IMR-90 (cell line): ENCODE results near the gene NPHP4. TPM values are rescaled to one million over a fixed set of nuclear protein-coding genes. Genes with fewer than 3 reads are reported as not detected.

ENCODE experiments used
- ATAC-seq: fragments of 200-7000 bp; cut with Tn5 transposase; 2 replicates; pipeline ENCODE4 v1.9.1; 2020; ENCODE audit warnings: low read depth, mild to moderate bottlenecking, moderate library complexity
- BruUV-seq: library from RNA; stranded (reverse); fragments of 400-500 nt; replicated peaks from 2 replicates; lab custom pipeline; 2021; lab: Mats Ljungman, UMichigan
- CTCF ChIA-PET: fragments of 300-600 bp; formaldehyde crosslinking; extraction: SDS; loops from one replicate; lab custom pipeline; 2021; ENCODE audit warnings: antibody characterized with exemption; lab: Yijun Ruan, JAX
- POLR2A ChIA-PET: fragments of 300-600 bp; sonication (Branson Sonifier 250); formaldehyde crosslinking; loops from one replicate; lab custom pipeline; 2022; ENCODE audit warnings: antibody characterized with exemption; ENCODE audit not compliant: unreplicated experiment; lab: Charles Lee
- DNase-seq: peaks from one replicate; pipeline ENCODE4 v3.0.0; 2013
- H2AFZ ChIP-seq: replicated peaks from 2 replicates; pipeline ENCODE3; 2013; ENCODE audit warnings: low read length, mild to moderate bottlenecking; ENCODE audit not compliant: poor library complexity
- H2AK5ac ChIP-seq: 2 replicates; pipeline ENCODE4 v1.6.1; 2013; ENCODE audit warnings: low read depth, low read length, inconsistent platforms
- H2AK9ac ChIP-seq: replicated peaks from 2 replicates; pipeline ENCODE3; 2013; ENCODE audit warnings: mild to moderate bottlenecking, low read depth, low read length, moderate library complexity; ENCODE audit not compliant: poor library complexity
- H2BK120ac ChIP-seq: 2 replicates; pipeline ENCODE4 v1.6.1; 2013; ENCODE audit warnings: low read depth, low read length, inconsistent platforms
- H2BK15ac ChIP-seq: 3 replicates; pipeline ENCODE4 v1.6.1; 2013; ENCODE audit warnings: low read depth, low read length, inconsistent platforms
- H2BK20ac ChIP-seq: 2 replicates; pipeline ENCODE4 v1.6.1; 2013; ENCODE audit warnings: low read depth, mild to moderate bottlenecking, inconsistent platforms, low read length, moderate library complexity
- H2BK5ac ChIP-seq: 2 replicates; pipeline ENCODE4 v1.6.1; 2013; ENCODE audit warnings: mild to moderate bottlenecking, low read depth, low read length, inconsistent platforms; ENCODE audit not compliant: poor library complexity, severe bottlenecking
- H3K14ac ChIP-seq: replicated peaks from 2 replicates; pipeline ENCODE4 v1.6.1; 2013; ENCODE audit warnings: low read depth, low read length, inconsistent platforms
- H3K18ac ChIP-seq: 2 replicates; pipeline ENCODE4 v1.6.1; 2013; ENCODE audit warnings: low read depth, low read length, control low read depth
- H3K23ac ChIP-seq: 2 replicates; pipeline ENCODE4 v1.6.1; 2013; ENCODE audit warnings: low read depth, low read length, inconsistent platforms
- H3K27ac ChIP-seq: 2 replicates; pipeline ENCODE4 v1.5.1; 2013; ENCODE audit warnings: mild to moderate bottlenecking, control low read depth, low read length; ENCODE audit not compliant: insufficient read depth
- H3K27me3 ChIP-seq: 2 replicates; pipeline ENCODE4 v1.6.1; 2013; ENCODE audit warnings: low read length; ENCODE audit not compliant: control insufficient read depth, insufficient read depth
- H3K36me3 ChIP-seq: 2 replicates; pipeline ENCODE4 v1.6.1; 2013; ENCODE audit warnings: low read length, mixed read lengths; ENCODE audit not compliant: control insufficient read depth, insufficient read depth
- H3K4ac ChIP-seq: 2 replicates; pipeline ENCODE4 v1.6.1; 2013; ENCODE audit warnings: low read depth, low read length, inconsistent platforms
- H3K4me1 ChIP-seq: 2 replicates; pipeline ENCODE4 v1.6.1; 2013; ENCODE audit warnings: low read length, mixed read lengths; ENCODE audit not compliant: control insufficient read depth, insufficient read depth
- H3K4me2 ChIP-seq: 2 replicates; pipeline ENCODE4 v1.6.1; 2013; ENCODE audit warnings: low read depth, mild to moderate bottlenecking, control low read depth, low read length, moderate library complexity
- H3K4me3 ChIP-seq: 2 replicates; pipeline ENCODE4 v1.5.1; 2013; ENCODE audit warnings: low read depth, mild to moderate bottlenecking, control low read depth, low read length, moderate library complexity; ENCODE audit not compliant: insufficient read depth
- H3K56ac ChIP-seq: 2 replicates; pipeline ENCODE4 v1.6.1; 2013; ENCODE audit warnings: low read length, inconsistent platforms; ENCODE audit not compliant: insufficient read depth; ENCODE audit errors: extremely low read depth
- H3K79me1 ChIP-seq, 2 experiments: 2 replicates each; pipeline ENCODE4 v1.6.1; 2013; ENCODE audit warnings: low read length in 2 of 2, inconsistent platforms in 1 of 2, low read depth in 1 of 2
- H3K9ac ChIP-seq: 2 replicates; pipeline ENCODE4 v1.6.1; 2013; ENCODE audit warnings: low read depth, low read length, control low read depth
- H3K9me1 ChIP-seq: 2 replicates; pipeline ENCODE4 v1.6.1; 2013; ENCODE audit warnings: low read length, inconsistent platforms; ENCODE audit not compliant: insufficient read depth
- H3K9me3 ChIP-seq: 2 replicates; pipeline ENCODE4 v1.6.1; 2013; ENCODE audit warnings: low read length; ENCODE audit not compliant: control insufficient read depth, insufficient read depth
- H4K20me1 ChIP-seq: 2 replicates; pipeline ENCODE4 v1.6.1; 2013; ENCODE audit warnings: low read length, inconsistent platforms; ENCODE audit not compliant: insufficient read depth
- H4K5ac ChIP-seq: 2 replicates; pipeline ENCODE4 v1.6.1; 2013; ENCODE audit warnings: mild to moderate bottlenecking, low read depth, low read length, control low read depth
- H4K8ac ChIP-seq, 2 experiments: 2 replicates each; pipeline ENCODE4 v1.6.1; 2013; ENCODE audit warnings: low read depth in 2 of 2, low read length in 2 of 2, control low read depth in 1 of 2, inconsistent platforms in 1 of 2
- H4K91ac ChIP-seq: 2 replicates; pipeline ENCODE4 v1.6.1; 2013; ENCODE audit warnings: low read depth, low read length, inconsistent platforms; ENCODE audit not compliant: insufficient read depth
- CEBPB ChIP-seq: IDR thresholded peaks from 2 replicates; pipeline ENCODE4 v1.6.1; 2012; ENCODE audit warnings: low read depth, low read length, improper control_type of control experiment
- CTCF ChIP-seq: conservative IDR thresholded peaks from 2 replicates; pipeline ENCODE4 v1.5.1; 2012; ENCODE audit warnings: mild to moderate bottlenecking, low read depth, low read length, improper control_type of control experiment
- MAFK ChIP-seq: IDR thresholded peaks from 2 replicates; pipeline ENCODE4 v1.6.1; 2012; ENCODE audit warnings: low read depth, low read length, improper control_type of control experiment
- RFX5 ChIP-seq: IDR thresholded peaks from 2 replicates; pipeline ENCODE4 v1.8.0; 2012; ENCODE audit warnings: low read depth, mild to moderate bottlenecking, low read length, moderate library complexity
- SMC3 ChIP-seq: fragments of 150-350 bp; IDR thresholded peaks from 2 replicates; pipeline ENCODE4 v1.6.1; 2016; ENCODE audit warnings: low read depth, mild to moderate bottlenecking, antibody characterized with exemption, low read length, moderate library complexity
- USF2 ChIP-seq: fragments of 150-350 bp; IDR thresholded peaks from 2 replicates; pipeline ENCODE4 v1.6.1; 2017; ENCODE audit warnings: mild to moderate bottlenecking, antibody characterized with exemption, low read length, low read depth
- WGBS, 2 experiments: methylation state at CpG; one replicate each; pipeline versions ENCODE4 v1.1.5 to v1.1.7; 2013; ENCODE audit warnings: missing lambda C conversion rate in 2 of 2; ENCODE audit not compliant: insufficient read length in 1 of 2; ENCODE audit errors: extremely low coverage in 2 of 2; 5-methylcytosine and 5-hydroxymethylcytosine counted together
- dilution Hi-C: fragments of 300-500 bp; cut with HindIII; formaldehyde crosslinking; loops from one replicate; pipeline ENCODE4 v1.14.3; 2018; ENCODE audit warnings: low sequenced_read_pairs; ENCODE audit not compliant: unreplicated experiment
- in situ Hi-C: fragments of 300-500 bp; cut with MboI; formaldehyde crosslinking; loops from 3 replicates; pipeline ENCODE4 v1.14.3; 2019; ENCODE audit warnings: low sequenced_read_pairs, inconsistent platforms, mixed read lengths
- intact Hi-C: fragments of 100-400 bp; cut with micrococcal nuclease; formaldehyde crosslinking; loops from 2 replicates; pipeline ENCODE4 v1.10.0; 2022
- polyA plus RNA-seq, 3 experiments: library from polyadenylated mRNA; depleted of rRNA; stranded (reverse); fragments of >200 nt; gene quantifications; 2 replicates each; pipeline ENCODE4 v1.2.3, GENCODE V29; 2012; ENCODE audit warnings: low replicate concordance in 1 of 3
- total RNA-seq: library from RNA; depleted of rRNA; stranded (reverse); fragments of >200 nt; gene quantifications from 2 replicates; pipeline ENCODE4 v1.2.3, GENCODE V29; 2012

NPHP4 gene
- total and polyA plus RNA-seq, 2 of the 4 experiments (the other 2 are of a cell fraction): 2.0 to 5.5 TPM

- Histone ChIP-seq H3K18ac (no peak overlapping the region), H3K9ac (no peak overlapping the region)
- WGBS, 2 experiments: 67% methylated on average over 3 of the region's 11 CpGs; no CpG with 5 or more reads in 1 of the 2 experiments
Measured at GRCh38 chr1:5973771-5974170, 18.5 kb downstream of the NPHP4 start.

More at GRCh38 chr1:5973771-5974170, 18.5 kb downstream of the NPHP4 start:
- no peak overlapping the region for H4K91ac ChIP-seq
- H3K9me1 ChIP-seq: no peaks in the 10 kb centered on the region
- dilution Hi-C loops (no loop called here), intact Hi-C loops (loop anchor here (2.0 kb wide), 1 partner anchor 57 kb away; no protein-coding TSS in a partner anchor), in situ Hi-C loops (loop anchor here (25.0 kb wide), 1 partner anchor 1311 kb away; the partner anchor contains the start of gene AJAP1)
- H3K9me3 ChIP-seq: no peaks in the 10 kb centered on the region
- H2BK120ac ChIP-seq: no peak overlapping the region
- H4K5ac ChIP-seq: no peak overlapping the region
- no peak overlapping the region for H2AK5ac ChIP-seq
- BruUV-seq: no TSS peak
- no peak overlapping the region for H3K56ac ChIP-seq
- DNase-seq: no peak
- no peaks in the 10 kb centered on the region for H3K4me1 ChIP-seq
- POLR2A ChIA-PET: no interaction called here
- H2BK15ac ChIP-seq: no peak overlapping the region
- H3K14ac ChIP-seq: no peak overlapping the region
- H3K27me3 ChIP-seq: no peaks in the 10 kb centered on the region
- H3K4me2 ChIP-seq: no peak overlapping the region
- H2BK20ac ChIP-seq: no peak overlapping the region
- H2BK5ac ChIP-seq: no peak overlapping the region
- no peaks in the 10 kb centered on the region for H4K20me1 ChIP-seq
- no peak overlapping the region for H3K4ac ChIP-seq
- no peak for ATAC-seq
- no peak overlapping the region for H4K8ac ChIP-seq
- CTCF ChIA-PET: interaction anchor here (0.5 to 0.8 kb wide), 2 partner anchors 143 to 459 kb away, joined by 3 read pairs; no protein-coding TSS in a partner anchor
- no peaks in the 10 kb centered on the region; the same call in 1 of the 2 replicates for H3K36me3 ChIP-seq
- no peak overlapping the region for H2AK9ac ChIP-seq
- H3K27ac ChIP-seq: no peak overlapping the region
- H2AFZ ChIP-seq: no peak overlapping the region
- H3K4me3 ChIP-seq: no peak overlapping the region
- TF ChIP-seq CTCF (no peak), USF2 (no peak), SMC3 (no peak), MAFK (no peak), RFX5 (no peak), CEBPB (no peak)
- H3K79me1 ChIP-seq: no peaks in the 10 kb centered on the region; a peak in 1 of 4 replicates
- no peak overlapping the region for H3K23ac ChIP-seq
